Smooth muscle cell (in vitro differentiated cells): ENCODE data around the gene NME7. TPM values are rescaled to one million over a fixed set of nuclear protein-coding genes. Genes with fewer than 3 reads are reported as not detected.
"Not testable (repeated sequence)": the region's sequence is repeated elsewhere in the genome, so short reads cannot be mapped to it uniquely, and the experiment has no call there.

ENCODE experiments used
- DNase-seq: peaks from one replicate; lab custom pipeline; 2025; ENCODE audit not compliant: unreplicated experiment; lab: John Stamatoyannopoulos, UW
- H2AFZ ChIP-seq: fragments of 200-600 bp; sonication (generic); 2 replicates; pipeline ENCODE4 v1.6.0; 2016; ENCODE audit warnings: antibody characterized with exemption, low read depth, mild to moderate bottlenecking
- H3F3A ChIP-seq: fragments of 200-600 bp; sonication (generic); 2 replicates; pipeline ENCODE4 v1.6.0; 2017; ENCODE audit warnings: antibody characterized with exemption, low read depth
- H3K27ac ChIP-seq: fragments of 200-600 bp; sonication (generic); 2 replicates; pipeline ENCODE4 v1.5.1; 2016; ENCODE audit warnings: low read depth, mild to moderate bottlenecking
- H3K27me3 ChIP-seq: fragments of 200-600 bp; sonication (generic); 2 replicates; pipeline ENCODE4 v1.6.1; 2016; ENCODE audit warnings: low read depth, mild to moderate bottlenecking
- H3K36me3 ChIP-seq: fragments of 200-600 bp; sonication (generic); 2 replicates; pipeline ENCODE4 v1.5.1; 2016; ENCODE audit warnings: low read depth
- H3K4me1 ChIP-seq: fragments of 200-600 bp; sonication (generic); 2 replicates; pipeline ENCODE4 v1.5.1; 2016; ENCODE audit warnings: low read depth
- H3K4me2 ChIP-seq: fragments of 200-600 bp; sonication (generic); 2 replicates; pipeline ENCODE4 v1.6.0; 2016; ENCODE audit warnings: mild to moderate bottlenecking
- H3K4me3 ChIP-seq: fragments of 200-600 bp; sonication (generic); 2 replicates; pipeline ENCODE4 v1.5.1; 2016; ENCODE audit warnings: mild to moderate bottlenecking
- H3K79me2 ChIP-seq: fragments of 200-600 bp; sonication (generic); 2 replicates; pipeline ENCODE4 v1.6.0; 2016; ENCODE audit warnings: low read depth, mild to moderate bottlenecking
- H3K9ac ChIP-seq: fragments of 200-600 bp; sonication (generic); 2 replicates; pipeline ENCODE4 v1.6.0; 2016; ENCODE audit warnings: low read depth
- H3K9me3 ChIP-seq: fragments of 200-600 bp; sonication (generic); replicated peaks from 2 replicates; pipeline ENCODE4 v1.5.1; 2016; ENCODE audit warnings: low read depth
- H4K20me1 ChIP-seq: fragments of 200-600 bp; sonication (generic); 2 replicates; pipeline ENCODE4 v1.6.0; 2016; ENCODE audit warnings: low read depth
- CTCF ChIP-seq: fragments of 200-600 bp; sonication (generic); IDR thresholded peaks from 2 replicates; pipeline ENCODE4 v1.5.1; 2017; ENCODE audit warnings: borderline replicate concordance, mild to moderate bottlenecking, antibody characterized with exemption; ENCODE audit not compliant: insufficient read depth, poor library complexity, severe bottlenecking
- WGBS: methylation state at CpG from one replicate; pipeline ENCODE4 v1.1.7; 2016; ENCODE audit warnings: low lambda C conversion rate; 5-methylcytosine and 5-hydroxymethylcytosine counted together
- polyA plus RNA-seq: library from polyadenylated mRNA; unstranded; fragments of >200 nt; fragmentation: Nextera tagmentation; extraction: Ambion mirVana; gene quantifications from 2 replicates; pipeline ENCODE4 v1.2.1, GENCODE V29; 2016
- total RNA-seq: library from RNA; depleted of rRNA; stranded (reverse); fragments of >200 nt; gene quantifications from 2 replicates; pipeline ENCODE4 v1.2.3, GENCODE V29; 2014

The NME7 gene
- total and polyA plus RNA-seq, 2 experiments from 2014 or later: 26.5 to 77.8 TPM

GRCh38 chr1:169184812-169185211 is 182.8 kb downstream of the NME7 start:
- H3K79me2 ChIP-seq: no peaks in the 10 kb centered on the region
- no peaks in the 10 kb centered on the region for H3K4me1 ChIP-seq
- H3K27me3 ChIP-seq: no peaks in the 10 kb centered on the region
- no peak overlapping the region for H3K4me2 ChIP-seq
- H3K27ac ChIP-seq: no peak overlapping the region
- no peaks in the 10 kb centered on the region for H3K9me3 ChIP-seq
- TF ChIP-seq CTCF: no peak
- H2AFZ ChIP-seq: no peak overlapping the region
- no peaks in the 10 kb centered on the region for H4K20me1 ChIP-seq
- H3K9ac ChIP-seq: no peak overlapping the region
- no peaks in the 10 kb centered on the region for H3F3A ChIP-seq
- no peak overlapping the region for H3K4me3 ChIP-seq
- WGBS: 58% methylated on average over 1 of the region's 1 CpG
- H3K36me3 ChIP-seq: no peaks in the 10 kb centered on the region
- no peak for DNase-seq

GRCh38 chr1:169180174-169180573 is 187.4 kb downstream of the NME7 start:
- Histone ChIP-seq H3K27me3 (no peaks in the 10 kb centered on the region), H3F3A (no peaks in the 10 kb centered on the region), H4K20me1 (no peaks in the 10 kb centered on the region), H3K9me3 (no peaks in the 10 kb centered on the region), H3K4me2 (peak overlapping the region; percentile 68), H3K9ac (no peak overlapping the region), H3K79me2 (no peaks in the 10 kb centered on the region), H3K36me3 (no peaks in the 10 kb centered on the region), H3K27ac (no peak overlapping the region), H3K4me3 (no peak overlapping the region), H2AFZ (no peak overlapping the region), H3K4me1 (no peaks in the 10 kb centered on the region)
- TF ChIP-seq CTCF: no peak
- no peak for DNase-seq
- 33% methylated on average over 3 of the region's 3 CpGs for WGBS

- not testable (repeated sequence) for DNase-seq, H3K4me1 ChIP-seq, H3K79me2 ChIP-seq, H3K27ac ChIP-seq, H3K9me3 ChIP-seq, H3K4me2 ChIP-seq, H3K36me3 ChIP-seq, H3F3A ChIP-seq, H3K27me3 ChIP-seq, H3K9ac ChIP-seq, H4K20me1 ChIP-seq, H2AFZ ChIP-seq, H3K4me3 ChIP-seq
- 96% methylated on average over 3 of the region's 3 CpGs for WGBS
Observed at GRCh38 chr1:169179431-169179830, 188.2 kb downstream of the NME7 start.

GRCh38 chr1:169175461-169175860 is 192.1 kb downstream of the NME7 start:
- Histone ChIP-seq H3F3A (no peaks in the 10 kb centered on the region), H2AFZ (no peak overlapping the region), H3K27me3 (no peaks in the 10 kb centered on the region), H4K20me1 (no peaks in the 10 kb centered on the region), H3K79me2 (no peaks in the 10 kb centered on the region), H3K9ac (no peak overlapping the region), H3K36me3 (no peaks in the 10 kb centered on the region), H3K4me2 (no peak overlapping the region), H3K4me1 (no peaks in the 10 kb centered on the region), H3K27ac (no peak overlapping the region), H3K4me3 (no peak overlapping the region), H3K9me3 (no peaks in the 10 kb centered on the region)
- TF ChIP-seq CTCF: no peak
- no peak for DNase-seq
- 64% methylated on average over 2 of the region's 2 CpGs for WGBS
